Tongue (tissue), 2 donors: ENCODE data around the gene DPF3. TPM values are rescaled to one million over a fixed set of nuclear protein-coding genes. Genes with fewer than 3 reads are reported as not detected.
"Not testable (repeated sequence)": the region's sequence is repeated elsewhere in the genome, so short reads cannot be mapped to it uniquely, and the experiment has no call there.

Experiments used
- DNase-seq: peaks from one replicate; pipeline ENCODE4 v3.0.0-alpha.2; 2015
- total RNA-seq: library from RNA; depleted of rRNA; stranded (reverse); fragments of >200 nt; gene quantifications from one replicate; pipeline ENCODE4 v1.2.3, GENCODE V29; 2014

The DPF3 gene
- total RNA-seq, 1 donor from 2014 or later, result 20.6 TPM

DNA sequence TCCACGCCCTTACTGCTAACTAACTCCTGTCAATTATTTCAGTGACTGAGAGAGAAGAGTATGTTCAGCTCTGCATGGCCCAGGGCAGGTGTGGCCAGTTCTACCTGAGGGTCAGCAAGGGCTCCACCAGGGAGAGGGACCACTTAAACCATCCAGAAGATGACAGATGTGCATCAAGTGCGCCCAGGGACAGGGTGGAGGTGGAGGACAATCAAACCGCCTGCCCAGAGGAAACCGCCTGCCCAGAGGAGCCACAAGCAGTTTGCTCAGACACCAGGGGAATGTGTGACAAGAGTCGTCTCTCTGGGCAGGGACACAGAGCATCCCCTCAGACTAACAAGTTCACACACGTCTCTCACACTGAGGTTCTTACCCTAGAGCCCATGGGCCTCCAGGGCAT is 14.5 kb downstream of the DPF3 start:
- DNase-seq, result no peak

DNA sequence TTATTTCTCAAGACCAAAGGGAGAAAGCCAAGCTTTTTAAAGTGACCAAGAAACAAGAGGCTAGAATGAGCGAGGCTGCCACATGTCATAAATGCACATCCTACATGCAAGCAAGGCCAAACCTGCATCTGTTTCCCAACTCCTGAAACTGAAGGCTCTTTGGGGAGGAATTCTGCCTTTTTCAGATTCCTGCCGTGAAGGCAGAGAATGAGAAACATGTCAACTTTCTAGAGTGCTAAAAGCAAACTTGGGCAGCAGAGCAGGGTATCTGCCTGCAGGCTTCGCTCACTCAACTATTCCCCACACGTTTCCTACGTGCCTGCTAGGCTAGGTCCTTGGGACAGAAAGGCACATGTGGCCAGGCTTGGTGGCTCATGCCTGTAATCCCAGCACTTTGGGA is 15.2 kb downstream of the DPF3 start:
- DNase-seq, result no peak

DNA sequence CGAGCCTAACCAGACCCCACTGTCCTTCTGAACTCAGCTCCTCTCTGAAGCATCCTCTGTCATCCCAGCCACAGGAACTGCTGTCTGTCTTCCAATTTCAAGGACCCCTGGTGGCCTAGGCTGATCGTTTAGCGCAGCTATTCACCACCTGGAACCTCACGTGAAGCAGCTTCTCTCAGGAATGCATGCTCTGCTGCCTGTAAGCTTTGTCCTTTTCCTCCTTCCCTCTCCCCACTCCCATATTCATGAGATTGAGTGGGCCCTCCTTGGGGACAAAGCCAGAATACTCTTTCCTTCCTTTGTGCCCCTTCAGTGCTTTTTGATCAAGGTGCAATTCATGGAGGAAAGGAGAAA is 17.2 kb downstream of the DPF3 start:
- no peak for DNase-seq

DNA sequence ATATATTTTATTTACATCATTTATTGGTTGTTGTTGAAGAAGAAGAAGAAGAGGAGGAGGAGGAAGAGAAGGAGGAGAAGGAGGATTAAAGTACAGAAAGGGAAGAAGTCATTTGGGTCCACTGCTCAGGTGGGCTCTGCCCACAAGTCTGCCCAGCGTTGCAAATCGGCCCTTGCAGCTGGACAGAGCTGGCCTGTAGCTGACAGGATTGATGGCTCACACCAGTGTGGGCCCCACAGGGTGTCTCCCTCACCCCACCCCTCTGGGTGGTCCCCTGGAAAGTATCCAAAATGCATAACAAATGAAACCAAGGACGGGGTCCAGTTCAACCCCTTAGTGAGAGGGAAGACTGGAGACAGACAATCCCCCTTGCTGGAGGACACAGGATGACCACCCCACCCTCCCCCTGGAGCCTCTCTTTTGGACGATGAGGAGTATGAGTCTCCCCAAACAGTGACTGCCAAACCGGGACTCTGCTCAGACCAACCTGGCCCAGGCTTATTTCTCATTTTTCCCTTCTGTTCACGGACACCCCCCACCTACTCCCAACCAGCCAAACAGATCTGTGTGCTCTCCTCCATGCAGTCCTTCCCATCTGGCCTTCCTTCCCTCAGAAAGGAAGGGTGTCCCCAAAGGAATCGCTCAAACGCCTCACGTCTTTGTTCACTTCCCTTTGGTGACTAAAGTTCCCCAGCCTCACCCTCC is 17.7 kb downstream of the DPF3 start:
- DNase-seq, result no peak

DNA sequence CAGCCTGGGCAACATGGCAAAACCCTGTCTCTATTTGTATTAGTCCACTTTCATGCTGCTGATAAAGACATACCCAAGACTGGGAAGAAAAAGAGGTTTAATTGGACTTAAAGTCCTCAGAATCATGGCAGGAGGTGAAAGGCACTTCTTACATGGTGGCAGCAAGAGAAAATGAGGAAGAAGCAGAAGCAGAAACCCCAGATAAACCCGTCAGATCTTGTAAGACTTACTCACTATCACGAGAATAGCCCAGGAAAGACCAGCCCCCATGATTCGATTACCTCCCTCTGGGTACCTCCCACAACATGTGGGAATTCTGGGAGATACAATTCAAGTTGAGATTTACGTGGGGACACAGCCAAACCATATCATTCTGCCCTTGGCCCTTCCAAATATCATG is 23.0 kb downstream of the DPF3 start:
- not testable (repeated sequence) for DNase-seq

DNA sequence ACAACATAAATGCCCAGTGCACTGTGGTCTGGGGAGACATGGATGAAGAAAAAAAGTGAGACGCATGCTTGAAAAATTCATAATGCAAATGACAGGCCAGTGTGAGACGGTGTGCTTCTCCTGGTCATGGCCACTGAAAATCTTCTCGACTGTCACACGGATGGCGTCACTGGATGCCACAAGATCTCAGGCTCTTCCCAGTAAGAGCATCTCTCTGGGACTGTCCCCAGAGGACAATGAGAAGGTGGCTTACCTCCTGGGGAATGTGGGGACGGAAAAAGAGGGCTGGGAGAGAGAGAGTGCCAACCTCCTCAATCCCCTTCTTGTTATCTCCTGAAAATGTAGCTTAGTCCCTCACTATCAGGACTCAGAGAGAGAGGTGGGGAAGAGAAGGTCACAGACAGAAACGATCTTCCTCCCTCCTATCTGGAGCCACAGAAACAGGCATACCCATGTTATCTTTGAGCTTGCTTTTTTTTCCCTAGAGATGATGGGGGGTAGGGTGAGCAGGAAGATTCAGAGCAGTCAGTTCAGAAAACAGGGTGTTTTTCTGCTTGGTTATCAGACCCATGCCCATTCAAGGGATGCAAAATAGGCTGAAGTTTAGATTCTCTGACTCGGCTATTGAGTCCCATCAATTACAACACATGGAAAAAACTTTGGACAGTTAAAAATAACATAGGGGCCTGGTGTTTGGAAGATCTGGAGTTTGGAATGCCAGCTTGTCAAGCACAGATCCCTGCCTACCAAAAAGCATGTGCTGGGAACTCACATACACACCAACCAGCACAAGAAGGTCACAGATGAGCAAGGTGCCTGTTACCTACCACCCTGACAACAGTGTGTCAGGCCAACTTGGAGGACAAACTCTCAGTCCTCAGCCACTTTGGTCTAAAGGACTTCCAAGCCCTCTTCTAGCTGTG is 24.2 kb downstream of the DPF3 start:
- DNase-seq, result no peak

DNA sequence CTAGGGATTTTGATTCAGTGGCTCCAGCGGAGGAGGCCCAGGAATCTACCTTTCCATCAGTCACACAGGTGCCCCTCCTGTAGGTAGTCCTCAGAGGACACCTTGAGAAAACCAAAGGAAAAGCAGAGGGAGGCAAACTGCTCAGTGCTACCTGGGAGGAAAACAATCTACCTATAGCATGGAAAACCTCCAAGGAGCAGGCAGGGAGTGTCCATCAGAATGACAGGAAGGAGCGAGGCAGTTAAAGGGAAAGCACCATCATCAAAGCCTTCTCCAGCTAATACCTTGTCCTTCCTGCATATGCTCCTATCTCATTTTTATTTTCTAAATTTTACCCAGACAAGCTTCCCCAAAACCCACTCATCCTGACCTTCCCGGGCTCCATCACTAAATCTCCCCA is 25.4 kb downstream of the DPF3 start:
- no peak for DNase-seq

DNA sequence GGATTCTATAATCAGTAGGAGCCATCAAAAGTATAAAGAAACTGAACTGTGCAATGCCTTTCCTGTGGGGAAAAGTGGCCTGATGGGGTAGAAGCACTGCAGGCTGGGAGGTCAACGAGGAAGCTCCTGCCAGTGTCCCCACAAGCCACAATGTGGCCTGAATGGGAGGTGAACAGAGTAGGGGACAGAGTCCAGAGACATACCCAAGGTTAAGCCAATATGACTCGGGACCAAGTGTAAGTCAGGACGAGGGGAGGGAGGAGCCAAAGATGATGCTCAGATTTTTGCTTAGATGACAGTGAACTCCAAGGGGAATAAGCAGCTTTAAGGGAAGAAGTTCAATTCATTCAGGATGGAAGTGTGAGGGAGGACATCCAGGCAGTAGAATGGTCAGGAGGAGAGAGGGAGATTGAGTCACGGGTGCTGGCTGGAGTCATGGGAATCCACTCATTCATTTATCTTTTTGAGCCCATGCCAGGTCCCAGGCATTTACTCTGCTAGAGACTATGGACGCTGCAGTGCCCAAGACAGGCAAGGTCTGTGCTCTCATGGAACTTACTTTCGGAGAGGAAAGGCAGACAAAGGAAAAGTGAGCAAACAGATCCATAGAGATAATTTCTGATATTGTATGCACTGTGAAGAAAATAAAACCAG is 29.1 kb downstream of the DPF3 start:
- no peak for DNase-seq

DNA sequence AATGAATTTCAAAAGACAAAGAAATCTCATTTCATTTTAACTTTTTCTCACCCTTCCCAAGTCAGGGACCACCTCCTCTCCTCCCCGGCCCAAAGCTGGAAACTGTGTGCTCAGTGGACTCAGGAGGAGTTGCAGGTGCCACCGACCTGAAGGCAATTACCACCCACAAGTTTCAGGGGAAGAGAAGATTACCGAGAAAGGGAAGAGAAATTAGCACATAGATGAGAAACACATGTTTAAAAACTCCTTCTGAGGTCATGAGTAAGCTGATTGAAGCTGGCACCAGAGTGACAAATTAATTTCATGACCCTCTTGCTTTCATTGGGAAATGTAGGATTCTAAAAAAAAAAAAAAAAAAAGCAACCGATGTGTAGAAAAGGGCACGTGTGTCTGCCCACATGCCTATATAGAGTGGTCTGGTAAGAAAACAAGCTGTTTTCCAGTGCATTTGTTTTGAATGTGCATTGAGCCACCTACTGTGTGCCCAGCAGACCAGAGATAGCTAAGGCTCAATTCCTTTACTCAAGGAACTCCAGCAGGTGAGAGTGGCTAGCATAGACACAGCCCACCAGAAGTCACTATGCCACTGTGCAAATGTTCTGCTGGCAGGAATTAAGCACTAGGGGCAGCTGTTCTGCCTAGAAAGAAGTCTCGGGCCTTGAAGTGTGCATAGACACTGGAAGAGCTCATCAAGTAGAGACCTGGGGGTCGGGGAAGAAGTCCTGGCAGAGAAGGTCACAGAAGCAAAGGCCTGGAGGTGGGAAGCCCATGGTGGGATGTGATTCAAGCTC is 30.5 kb downstream of the DPF3 start:
- no peak for DNase-seq

DNA sequence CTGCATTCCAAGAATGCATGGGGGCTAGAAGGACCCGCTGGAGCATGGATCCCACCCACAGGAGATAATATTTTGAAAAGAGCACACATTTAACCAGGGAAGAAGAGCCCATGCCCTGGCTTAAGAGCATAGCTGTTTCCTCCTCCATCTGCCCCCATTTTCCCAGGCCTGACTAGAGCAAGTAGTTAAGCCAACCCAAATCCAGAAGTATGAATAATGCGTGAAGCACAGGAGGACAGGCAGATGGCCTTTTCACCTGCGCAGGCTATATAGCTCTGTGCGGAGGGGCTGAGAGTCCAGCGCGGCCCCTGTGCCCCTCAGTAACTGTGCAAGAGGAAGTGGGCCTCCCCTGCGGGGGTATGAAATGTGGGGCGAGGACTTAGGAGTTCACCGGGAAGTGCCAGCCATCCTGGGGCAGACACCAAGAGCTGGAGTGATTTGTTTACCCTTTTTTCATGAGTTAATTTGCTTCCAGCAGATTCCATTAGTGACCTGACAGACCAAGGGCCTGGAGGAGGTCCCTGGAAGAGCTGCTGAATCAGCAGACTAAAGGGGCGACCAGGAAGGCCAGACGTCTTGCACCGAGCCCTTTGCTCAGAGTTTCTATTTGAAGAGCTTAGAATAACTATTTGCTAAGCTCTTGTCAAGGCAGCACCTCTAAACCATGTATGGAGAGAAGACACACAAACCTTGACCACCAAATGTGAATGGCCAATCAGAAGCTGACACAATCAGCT is 37.2 kb downstream of the DPF3 start:
- DNase-seq, result no peak

DNA sequence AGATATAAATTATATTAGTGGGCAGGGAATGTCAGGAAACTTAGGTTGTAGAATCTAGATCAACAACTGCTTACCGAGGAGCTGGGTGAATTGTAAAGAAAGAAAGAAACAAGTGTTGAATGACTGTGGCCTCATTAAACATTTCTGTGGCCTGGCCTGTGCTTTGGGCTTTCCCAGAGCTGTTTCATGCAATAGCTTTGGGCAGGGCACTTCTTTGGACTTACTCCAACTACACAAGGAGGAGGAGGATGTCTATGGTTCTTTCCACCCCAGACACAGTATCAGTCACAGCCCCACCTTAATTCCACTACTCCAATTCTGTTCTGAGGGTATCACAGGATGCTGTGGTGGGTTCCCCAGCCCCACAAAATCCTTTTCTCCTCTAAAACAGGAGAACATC is 38.0 kb downstream of the DPF3 start:
- no peak for DNase-seq

DNA sequence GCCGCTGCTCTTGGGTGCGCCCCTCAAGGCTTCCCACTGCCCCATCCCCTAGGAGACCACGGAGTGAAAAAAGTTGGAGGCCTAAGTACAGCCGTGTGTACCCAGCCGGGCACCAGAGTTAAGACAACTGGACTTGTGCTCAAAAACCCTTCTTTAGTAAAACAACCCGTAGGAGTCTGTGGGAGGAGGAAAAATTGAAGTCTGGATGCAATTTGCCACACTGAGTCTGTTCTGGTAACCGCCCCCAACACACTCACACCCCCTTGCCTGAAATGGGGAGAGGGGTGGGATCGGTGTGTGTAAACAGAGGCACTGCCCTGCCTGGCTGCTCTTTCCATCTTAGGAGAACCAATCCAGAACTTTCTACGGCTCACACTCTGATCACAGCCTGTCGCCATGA is 41.7 kb downstream of the DPF3 start:
- DNase-seq, result no peak

DNA sequence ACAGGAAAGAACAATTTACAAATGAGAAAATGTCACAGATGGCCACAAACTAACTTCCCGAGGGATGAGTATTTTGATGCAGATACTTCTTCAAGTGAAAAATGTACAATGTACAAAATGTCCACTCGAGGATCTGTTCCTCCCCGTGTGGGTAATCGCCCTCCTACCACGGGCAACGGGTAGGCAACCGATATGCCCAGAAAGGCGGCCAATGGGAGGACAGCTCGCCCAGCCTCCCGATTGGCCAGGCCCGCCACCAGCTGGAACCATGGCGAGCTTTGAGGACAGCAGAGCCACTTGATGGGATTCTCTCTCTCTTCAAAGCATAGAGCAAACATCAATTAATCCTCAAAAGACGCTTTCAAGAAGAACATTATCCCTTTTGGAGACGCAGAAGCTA is 42.3 kb downstream of the DPF3 start:
- no peak for DNase-seq

DNA sequence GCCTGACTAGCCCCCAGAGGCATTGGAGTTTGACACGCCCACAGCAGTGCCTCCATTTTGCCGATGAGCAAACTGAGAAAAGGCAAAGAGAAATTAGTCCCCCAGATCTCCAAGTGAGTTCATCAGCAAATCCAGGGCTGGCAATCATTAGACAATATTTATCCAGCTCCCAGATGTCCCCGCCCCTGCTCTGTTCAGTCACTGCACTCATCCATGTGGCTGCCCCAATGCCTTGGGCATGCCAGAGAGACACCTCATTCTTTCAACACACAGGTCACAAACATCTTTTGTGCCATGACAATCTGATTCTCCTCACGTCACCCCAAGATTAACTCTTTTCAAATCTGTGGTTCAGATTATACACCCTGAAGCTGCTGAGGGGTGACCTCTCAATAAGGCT is 43.5 kb downstream of the DPF3 start:
- DNase-seq, result no peak

DNA sequence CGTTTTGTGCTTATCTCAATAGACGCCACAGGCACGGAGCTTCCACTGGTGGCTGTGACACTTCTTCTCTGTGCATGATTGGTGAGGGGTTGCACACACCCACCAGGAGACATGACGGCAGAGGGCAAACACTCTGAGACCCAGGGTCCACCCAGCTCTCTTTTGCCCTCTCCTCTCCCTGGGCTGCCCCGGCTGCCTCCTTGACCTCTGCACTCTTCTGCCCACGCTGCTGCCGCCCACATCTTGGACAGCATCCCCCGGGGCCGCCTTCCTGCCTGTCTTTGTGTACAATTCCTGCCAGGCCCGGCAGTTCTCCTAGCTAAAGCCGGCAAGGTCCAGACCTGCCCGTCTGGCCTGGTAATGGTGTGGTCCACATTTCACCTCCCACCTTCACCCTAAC is 44.7 kb downstream of the DPF3 start:
- DNase-seq, result no peak

DNA sequence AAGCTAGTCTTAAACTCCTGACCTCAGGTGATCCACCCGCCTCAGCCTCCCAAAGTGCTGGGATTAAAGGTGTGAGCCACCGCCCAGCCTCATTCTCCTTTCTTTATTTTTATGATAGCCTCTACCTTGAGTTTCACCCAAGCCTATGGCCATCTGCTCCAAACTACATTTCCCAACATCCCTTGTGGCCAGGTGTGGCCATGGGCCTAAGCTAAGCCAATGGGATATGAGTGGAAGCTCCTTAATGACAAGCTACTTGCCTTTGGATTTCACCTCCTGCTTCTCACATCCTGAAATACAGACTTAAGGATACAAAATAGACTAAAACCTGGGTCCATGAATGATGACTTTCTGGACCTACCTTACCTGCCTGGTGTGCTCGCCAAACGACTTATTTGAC is 46.2 kb downstream of the DPF3 start:
- DNase-seq, result no peak

DNA sequence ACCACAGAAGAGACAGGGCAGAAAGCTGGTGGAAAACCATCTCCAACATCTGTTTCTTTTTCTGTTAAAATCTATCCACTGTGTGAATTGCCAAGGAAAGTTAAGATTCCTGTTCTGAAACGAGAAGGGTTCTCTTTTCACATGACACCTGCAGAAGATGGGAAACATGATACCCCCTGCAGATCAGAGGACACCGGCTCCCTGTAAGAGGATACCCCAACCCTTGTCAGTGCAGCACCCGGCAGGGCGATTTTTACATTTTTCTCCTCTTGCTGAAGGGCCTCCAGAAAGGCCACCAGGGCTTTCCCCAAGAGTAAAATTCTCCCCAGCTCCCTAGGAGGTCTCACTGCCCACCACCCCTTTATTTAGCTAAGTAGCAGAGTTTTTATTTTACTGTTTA is 48.2 kb downstream of the DPF3 start:
- DNase-seq, result no peak

DNA sequence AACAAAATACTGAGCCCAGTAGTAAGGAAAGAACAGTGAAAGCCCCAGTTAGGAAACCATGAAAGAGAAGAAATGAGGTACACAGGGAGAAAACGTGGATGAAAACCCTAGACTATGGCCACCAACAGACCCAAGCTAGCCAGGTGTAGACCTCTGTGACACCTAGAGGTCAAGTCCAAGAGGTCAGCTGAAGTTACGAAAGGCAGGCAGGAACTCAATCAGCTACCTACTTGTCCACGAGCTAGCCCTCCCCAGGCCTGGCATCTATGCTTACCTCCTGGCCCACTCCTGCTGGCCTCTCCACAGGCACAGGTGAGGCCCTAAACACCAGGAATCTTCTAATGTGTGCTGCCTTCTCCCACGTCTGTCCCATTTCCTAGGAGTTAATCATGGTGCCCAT is 48.7 kb downstream of the DPF3 start:
- DNase-seq, result no peak

DNA sequence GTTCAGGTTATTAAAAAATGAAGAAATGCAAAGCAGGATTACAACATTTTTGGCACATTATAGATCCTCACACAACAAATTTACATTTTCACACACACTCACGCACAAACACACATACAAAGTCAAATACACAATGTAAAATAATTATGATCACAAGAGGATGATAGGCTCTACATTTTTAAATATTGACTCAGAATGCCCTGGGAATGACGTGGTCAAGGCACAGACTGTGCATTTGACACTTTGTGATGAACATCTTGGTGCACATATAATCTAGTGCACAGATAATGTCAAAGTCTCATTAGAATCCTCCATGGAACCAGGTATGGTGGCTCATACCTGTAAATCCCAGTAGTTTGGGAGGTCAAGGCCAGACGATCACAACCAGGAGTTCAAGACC is 49.4 kb downstream of the DPF3 start:
- no peak for DNase-seq

DNA sequence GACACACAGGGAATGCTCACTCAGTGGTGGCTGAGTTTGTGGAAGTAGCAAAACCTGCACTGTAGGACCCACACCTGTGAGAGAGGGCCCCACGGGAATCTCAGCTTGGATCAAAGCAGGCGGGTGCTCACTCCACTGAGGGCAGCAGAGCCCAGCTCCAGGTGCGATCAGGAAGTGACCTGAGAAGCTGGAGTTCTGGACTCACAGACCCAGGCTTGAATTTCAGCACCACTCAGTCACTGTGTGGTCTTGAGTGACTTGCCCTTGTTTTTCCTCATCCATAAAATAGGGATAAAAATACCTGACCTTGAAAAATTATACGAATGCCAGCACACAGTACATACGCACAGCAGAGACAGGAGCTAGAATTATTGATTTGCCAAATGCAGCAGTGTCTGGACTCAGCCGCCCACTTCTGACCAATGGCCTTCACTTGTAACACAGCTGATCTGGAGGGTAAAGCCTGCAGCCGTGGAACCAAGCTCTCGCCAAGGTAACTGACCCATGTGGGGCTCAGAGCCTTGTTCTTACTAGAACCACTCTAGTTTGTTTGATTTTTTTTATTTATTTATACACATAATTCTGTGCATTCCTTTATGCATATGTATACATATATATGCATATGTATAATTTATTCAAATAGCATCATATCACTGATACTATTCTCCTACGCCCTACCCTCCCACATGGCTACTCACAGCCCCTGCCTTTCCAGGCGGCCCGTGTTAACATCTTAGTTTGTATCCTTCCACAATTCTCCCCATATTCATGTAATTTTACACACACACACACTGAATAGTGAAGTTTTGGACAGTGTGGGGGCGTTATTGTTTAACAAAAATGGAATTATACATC is 53.9 kb downstream of the DPF3 start:
- DNase-seq, result no peak

DNA sequence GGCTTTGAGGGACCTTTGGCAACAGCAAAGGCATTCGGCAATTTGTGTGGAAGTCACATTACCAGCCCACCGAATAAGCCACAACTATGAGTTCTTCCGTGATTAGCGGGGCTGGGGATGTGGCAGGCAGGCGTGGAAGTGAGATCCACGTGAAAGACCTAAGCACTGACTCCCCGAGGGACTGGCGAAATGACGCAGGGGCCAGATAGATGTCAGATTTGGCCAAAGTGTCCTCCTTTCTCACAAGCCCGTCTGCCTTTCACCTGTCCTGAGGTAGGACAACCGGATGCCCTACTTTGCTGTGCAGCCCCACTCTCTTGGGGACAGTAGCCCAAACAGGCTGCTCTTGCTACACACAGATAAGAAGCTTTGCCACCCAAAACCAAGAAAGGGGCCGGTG is 54.5 kb downstream of the DPF3 start:
- no peak for DNase-seq
